ENCODE results near the gene IFT88.

Gene IFT88

GRCh38 chr13:20691616-20692015 is 124.7 kb downstream of the IFT88 start:
- no peak overlapping the region for H3K9ac ChIP-seq (ENCODE audit: low read length)
- no peaks in the 10 kb centered on the region for H4K20me1 ChIP-seq (ENCODE audit: low read depth, low read length)
- no peak overlapping the region for H3K4me2 ChIP-seq (ENCODE audit: low read depth, low read length, poor library complexity, severe bottlenecking)
- no peaks in the 10 kb centered on the region for H3K36me3 ChIP-seq (ENCODE audit: low read length)
- TF ChIP-seq CTCF (IDR thresholded peaks at IDR 0.05; ENCODE audit: insufficient read depth, low read length, poor library complexity, severe bottlenecking) (no peak), EZH2phosphoT487 (conservative IDR thresholded peaks at IDR 0.05; ENCODE audit: low read length) (no peak)
- no peaks in the 10 kb centered on the region for H3K27me3 ChIP-seq (ENCODE audit: low read length)
- no peaks in the 10 kb centered on the region for H3K79me2 ChIP-seq (ENCODE audit: insufficient read depth, low read length)
- H3K27ac ChIP-seq (ENCODE audit: low read depth, low read length) = no peak overlapping the region
- H3K9me3 ChIP-seq (ENCODE audit: insufficient read depth, low read length) = no peaks in the 10 kb centered on the region
- no peak overlapping the region for H2AFZ ChIP-seq (ENCODE audit: low read depth, low read length, severe bottlenecking)
- H3K4me3 ChIP-seq (ENCODE audit: insufficient read depth, low read length, poor library complexity, severe bottlenecking) = no peak overlapping the region
- H3F3A ChIP-seq (ENCODE audit: insufficient read depth) = no peaks in the 10 kb centered on the region
- no peaks in the 10 kb centered on the region for H3K9me2 ChIP-seq (replicated peaks; ENCODE audit: insufficient read depth, low read length)

- no peaks in the 10 kb centered on the region for H4K20me1 ChIP-seq (ENCODE audit: low read depth, low read length)
- H3K36me3 ChIP-seq (ENCODE audit: low read length) = no peaks in the 10 kb centered on the region
- H3F3A ChIP-seq (ENCODE audit: insufficient read depth) = no peaks in the 10 kb centered on the region
- no peak overlapping the region for H3K4me2 ChIP-seq (ENCODE audit: low read depth, low read length, poor library complexity, severe bottlenecking)
- no peaks in the 10 kb centered on the region for H3K9me3 ChIP-seq (ENCODE audit: insufficient read depth, low read length)
- TF ChIP-seq CTCF (IDR thresholded peaks at IDR 0.05; ENCODE audit: insufficient read depth, low read length, poor library complexity, severe bottlenecking) (no peak), EZH2phosphoT487 (conservative IDR thresholded peaks at IDR 0.05; ENCODE audit: low read length) (no peak)
- no peak overlapping the region for H3K4me3 ChIP-seq (ENCODE audit: insufficient read depth, low read length, poor library complexity, severe bottlenecking)
- H3K9ac ChIP-seq (ENCODE audit: low read length) = no peak overlapping the region
- H3K27me3 ChIP-seq (ENCODE audit: low read length) = no peaks in the 10 kb centered on the region
- H3K79me2 ChIP-seq (ENCODE audit: insufficient read depth, low read length) = no peaks in the 10 kb centered on the region
- no peak overlapping the region for H2AFZ ChIP-seq (ENCODE audit: low read depth, low read length, severe bottlenecking)
- no peak overlapping the region for H3K27ac ChIP-seq (ENCODE audit: low read depth, low read length)
- H3K9me2 ChIP-seq (replicated peaks; ENCODE audit: insufficient read depth, low read length) = no peaks in the 10 kb centered on the region
Measured at GRCh38 chr13:20696073-20696472, 129.1 kb downstream of the IFT88 start.

- H3K4me2 ChIP-seq (ENCODE audit: low read depth, low read length, poor library complexity, severe bottlenecking) = no peak overlapping the region
- H3K79me2 ChIP-seq (ENCODE audit: insufficient read depth, low read length) = no peaks in the 10 kb centered on the region
- H3K36me3 ChIP-seq (ENCODE audit: low read length) = no peaks in the 10 kb centered on the region
- no peaks in the 10 kb centered on the region for H3K9me3 ChIP-seq (ENCODE audit: insufficient read depth, low read length)
- H3F3A ChIP-seq (ENCODE audit: insufficient read depth) = no peaks in the 10 kb centered on the region
- no peak overlapping the region for H3K4me3 ChIP-seq (ENCODE audit: insufficient read depth, low read length, poor library complexity, severe bottlenecking)
- H3K27me3 ChIP-seq (ENCODE audit: low read length) = no peaks in the 10 kb centered on the region
- no peaks in the 10 kb centered on the region for H3K9me2 ChIP-seq (replicated peaks; ENCODE audit: insufficient read depth, low read length)
- no peak overlapping the region for H3K27ac ChIP-seq (ENCODE audit: low read depth, low read length)
- no peak overlapping the region for H2AFZ ChIP-seq (ENCODE audit: low read depth, low read length, severe bottlenecking)
- TF ChIP-seq EZH2phosphoT487 (conservative IDR thresholded peaks at IDR 0.05; ENCODE audit: low read length) = no peak
- H4K20me1 ChIP-seq (ENCODE audit: low read depth, low read length) = no peaks in the 10 kb centered on the region
- no peak overlapping the region for H3K9ac ChIP-seq (ENCODE audit: low read length)
Measured at GRCh38 chr13:20699715-20700114, 132.8 kb downstream of the IFT88 start.

- TF ChIP-seq CTCF (IDR thresholded peaks at IDR 0.05; ENCODE audit: insufficient read depth, low read length, poor library complexity, severe bottlenecking) = no peak
- no peaks in the 10 kb centered on the region for H4K20me1 ChIP-seq (ENCODE audit: low read depth, low read length)
- H3K9ac ChIP-seq (ENCODE audit: low read length) = no peak overlapping the region
- H3K27me3 ChIP-seq (ENCODE audit: low read length) = no peaks in the 10 kb centered on the region
- no peak overlapping the region for H2AFZ ChIP-seq (ENCODE audit: low read depth, low read length, severe bottlenecking)
- no peaks in the 10 kb centered on the region for H3K36me3 ChIP-seq (ENCODE audit: low read length)
- H3K9me2 ChIP-seq (replicated peaks; ENCODE audit: insufficient read depth, low read length) = no peaks in the 10 kb centered on the region
- H3K27ac ChIP-seq (ENCODE audit: low read depth, low read length) = no peak overlapping the region
- H3F3A ChIP-seq (ENCODE audit: insufficient read depth) = no peaks in the 10 kb centered on the region
- no peak overlapping the region for H3K4me3 ChIP-seq (ENCODE audit: insufficient read depth, low read length, poor library complexity, severe bottlenecking)
- no peaks in the 10 kb centered on the region for H3K9me3 ChIP-seq (ENCODE audit: insufficient read depth, low read length)
- no peak overlapping the region for H3K4me2 ChIP-seq (ENCODE audit: low read depth, low read length, poor library complexity, severe bottlenecking)
- H3K79me2 ChIP-seq (ENCODE audit: insufficient read depth, low read length) = no peaks in the 10 kb centered on the region
Measured at GRCh38 chr13:20700288-20700687, 133.3 kb downstream of the IFT88 start.

Data from SU-DHL-6 (cell line).